PFSK-1 (cell line): Measurements from ENCODE around the gene PGLYRP3.

Experiments used
- POLR2AphosphoS5 ChIP-seq: IDR thresholded peaks from 2 replicates; pipeline ENCODE4 v1.6.1; 2012; ENCODE audit warnings: low read depth, mild to moderate bottlenecking, control low read depth, low read length, moderate library complexity
- REST ChIP-seq, 2 experiments: IDR thresholded peaks; 2 replicates each; pipeline versions ENCODE4 v1.6.1 to v1.8.0; 2011 to 2012; ENCODE audit warnings: low read depth in 2 of 2, low read length in 2 of 2, control low read depth in 1 of 2, inconsistent platforms in 1 of 2, mild to moderate bottlenecking in 1 of 2, moderate library complexity in 1 of 2; ENCODE audit not compliant: insufficient read depth in 1 of 2
- SIN3A ChIP-seq: IDR thresholded peaks from 2 replicates; pipeline ENCODE4 v1.6.1; 2012; ENCODE audit warnings: mild to moderate bottlenecking, low read length, moderate library complexity, borderline replicate concordance; ENCODE audit not compliant: insufficient read depth
- TAF1 ChIP-seq: IDR thresholded peaks from 2 replicates; pipeline ENCODE4 v1.6.1; 2012; ENCODE audit warnings: low read length, control low read depth, borderline replicate concordance; ENCODE audit not compliant: insufficient read depth

GRCh38 chr1:153293480-153293775 is 19.3 kb downstream of the PGLYRP3 start:
- TF ChIP-seq POLR2AphosphoS5, result no peak
- TF ChIP-seq SIN3A, result no peak
- TF ChIP-seq REST (IDR thresholded peaks at IDR 0.05; ENCODE audit: insufficient read depth in 1 of 2, low read depth in 2 of 2, low read length in 2 of 2), result no peak
- TF ChIP-seq TAF1, result no peak
